H9 (cell line): ENCODE measurements around the gene U2AF1L4. TPM values are rescaled to one million over a fixed set of nuclear protein-coding genes. Genes with fewer than 3 reads are reported as not detected.

Experiments
- DNase-seq: peaks from one replicate; pipeline ENCODE4 v3.0.0-alpha.2; 2017
- H2AFZ ChIP-seq: one replicate; pipeline ENCODE4 v1.6.1; 2013; ENCODE audit warnings: mild to moderate bottlenecking, low read length, control low read depth, moderate library complexity
- H2AK5ac ChIP-seq: 2 replicates; pipeline ENCODE4 v1.6.1; 2013; ENCODE audit warnings: low read length, control low read depth, mixed read lengths; ENCODE audit not compliant: insufficient read length
- H2BK120ac ChIP-seq: one replicate; pipeline ENCODE4 v1.6.1; 2013; ENCODE audit warnings: low read depth, mild to moderate bottlenecking, low read length, control low read depth, inconsistent platforms; ENCODE audit not compliant: poor library complexity, severe bottlenecking
- H2BK12ac ChIP-seq: 2 replicates; pipeline ENCODE4 v1.6.1; 2013; ENCODE audit warnings: low read length, control low read depth, mixed read lengths, low read depth; ENCODE audit not compliant: insufficient read length
- H2BK15ac ChIP-seq: 2 replicates; pipeline ENCODE4 v1.6.1; 2013; ENCODE audit warnings: low read depth, low read length, control low read depth
- H2BK20ac ChIP-seq: one replicate; pipeline ENCODE4 v1.6.1; 2013; ENCODE audit warnings: low read depth, mild to moderate bottlenecking, low read length, control low read depth, inconsistent platforms; ENCODE audit not compliant: poor library complexity, severe bottlenecking
- H2BK5ac ChIP-seq: 2 replicates; pipeline ENCODE4 v1.6.1; 2013; ENCODE audit warnings: low read length, control low read depth, mixed read lengths; ENCODE audit not compliant: insufficient read length
- H3K14ac ChIP-seq: 2 replicates; pipeline ENCODE4 v1.6.1; 2013; ENCODE audit warnings: low read length, control low read depth; ENCODE audit not compliant: insufficient read depth
- H3K18ac ChIP-seq: 2 replicates; pipeline ENCODE4 v1.6.1; 2013; ENCODE audit warnings: low read depth, mild to moderate bottlenecking, mixed read lengths, low read length, control low read depth; ENCODE audit not compliant: insufficient read length
- H3K23ac ChIP-seq: 2 replicates; pipeline ENCODE4 v1.6.1; 2013; ENCODE audit warnings: low read length, control low read depth, mixed read lengths, low read depth; ENCODE audit not compliant: insufficient read length
- H3K23me2 ChIP-seq: 2 replicates; pipeline ENCODE4 v1.6.1; 2013; ENCODE audit warnings: low read depth, mild to moderate bottlenecking, mixed read lengths, low read length, control low read depth; ENCODE audit not compliant: insufficient read length, poor library complexity, severe bottlenecking
- H3K27ac ChIP-seq: 2 replicates; pipeline ENCODE4 v1.5.1; 2013; ENCODE audit warnings: low read length, control low read depth, mixed read lengths, low read depth; ENCODE audit not compliant: insufficient read length
- H3K27me3 ChIP-seq: 2 replicates; pipeline ENCODE4 v1.6.1; 2013; ENCODE audit warnings: low read length, control low read depth, inconsistent platforms; ENCODE audit not compliant: insufficient read depth
- H3K4ac ChIP-seq: 2 replicates; pipeline ENCODE4 v1.6.1; 2013; ENCODE audit warnings: low read depth, mild to moderate bottlenecking, control low read depth, inconsistent platforms, low read length, moderate library complexity
- H3K4me1 ChIP-seq: 2 replicates; pipeline ENCODE4 v1.6.1; 2013; ENCODE audit warnings: low read length, control low read depth, inconsistent platforms; ENCODE audit not compliant: insufficient read depth
- H3K4me2 ChIP-seq: 2 replicates; pipeline ENCODE4 v1.6.1; 2013; ENCODE audit warnings: low read length, control low read depth, mixed read lengths; ENCODE audit not compliant: insufficient read length, insufficient read depth
- H3K56ac ChIP-seq: 2 replicates; pipeline ENCODE4 v1.6.1; 2013; ENCODE audit warnings: low read depth, mild to moderate bottlenecking, mixed read lengths, low read length, control low read depth; ENCODE audit not compliant: insufficient read length
- H3K79me1 ChIP-seq: 2 replicates; pipeline ENCODE4 v1.6.1; 2013; ENCODE audit warnings: low read depth, mild to moderate bottlenecking, moderate library complexity, low read length, control low read depth, inconsistent platforms; ENCODE audit not compliant: insufficient read depth, poor library complexity, severe bottlenecking
- H3K79me2 ChIP-seq: 2 replicates; pipeline ENCODE4 v1.6.1; 2013; ENCODE audit warnings: low read length, control low read depth, inconsistent platforms; ENCODE audit not compliant: insufficient read depth
- H3K9ac ChIP-seq: 2 replicates; pipeline ENCODE4 v1.6.1; 2013; ENCODE audit warnings: low read length, control low read depth, mixed read lengths; ENCODE audit not compliant: insufficient read length; ENCODE audit errors: extremely low read depth
- H3K9me3 ChIP-seq: one replicate; pipeline ENCODE4 v1.6.1; 2013; ENCODE audit warnings: low read depth, low read length, inconsistent platforms; ENCODE audit not compliant: control insufficient read depth
- H3T11ph ChIP-seq: one replicate; pipeline ENCODE4 v1.6.1; 2013; ENCODE audit warnings: mild to moderate bottlenecking, low read length, control low read depth, inconsistent platforms
- H4K20me1 ChIP-seq: one replicate; pipeline ENCODE4 v1.6.1; 2013; ENCODE audit not compliant: control insufficient read depth, insufficient read length, insufficient read depth
- H4K5ac ChIP-seq: 2 replicates; pipeline ENCODE4 v1.6.1; 2013; ENCODE audit warnings: low read depth, mild to moderate bottlenecking, mixed read lengths, low read length, control low read depth; ENCODE audit not compliant: insufficient read length
- H4K8ac ChIP-seq: replicated peaks from 2 replicates; pipeline ENCODE4 v1.6.1; 2013; ENCODE audit warnings: low read length, control low read depth, mixed read lengths, low read depth; ENCODE audit not compliant: insufficient read length
- H4K91ac ChIP-seq: 2 replicates; pipeline ENCODE4 v1.6.1; 2013; ENCODE audit warnings: low read depth, mild to moderate bottlenecking, moderate library complexity, mixed read lengths, low read length, control low read depth; ENCODE audit not compliant: insufficient read length
- H3K27ac Mint-ChIP-seq, 3 experiments: 2 replicates in 2 of 3; 3 replicates in 1 of 3; pipeline ENCODE4 v1.8.0; 2020 to 2021; ENCODE audit warnings: mixed read lengths in 3 of 3, mild to moderate bottlenecking in 1 of 3, moderate library complexity in 1 of 3
- H3K27me3 Mint-ChIP-seq: 2 replicates; pipeline ENCODE4 v1.8.0; 2021; ENCODE audit warnings: low read depth, mild to moderate bottlenecking, moderate library complexity, mixed read lengths
- H3K36me3 Mint-ChIP-seq, 3 experiments: 2 replicates in 2 of 3; 3 replicates in 1 of 3; pipeline ENCODE4 v1.8.0; 2020 to 2021; ENCODE audit warnings: low read depth in 3 of 3, mixed read lengths in 3 of 3; ENCODE audit not compliant: insufficient read depth in 1 of 3
- H3K4me1 Mint-ChIP-seq, 2 experiments: 2 replicates each; pipeline ENCODE4 v1.8.0; 2020; ENCODE audit warnings: mixed read lengths in 2 of 2
- H3K4me3 Mint-ChIP-seq, 2 experiments: 2 replicates in 1 of 2; 3 replicates in 1 of 2; pipeline ENCODE4 v1.8.0; 2020 to 2021; ENCODE audit warnings: mild to moderate bottlenecking in 2 of 2, mixed read lengths in 2 of 2, moderate library complexity in 1 of 2
- H3K9me3 Mint-ChIP-seq, 2 experiments: 2 replicates in 1 of 2; 3 replicates in 1 of 2; pipeline ENCODE4 v1.8.0; 2020; ENCODE audit warnings: mild to moderate bottlenecking in 2 of 2, mixed read lengths in 2 of 2, moderate library complexity in 1 of 2
- WGBS: extraction: QIAGEN DNeasy Blood & Tissue Kit; methylation state at CpG from one replicate; pipeline ENCODE4 v1.1.7; 2013; ENCODE audit warnings: missing lambda C conversion rate, low lambda C conversion rate, mixed read lengths; ENCODE audit not compliant: insufficient read length; ENCODE audit errors: extremely low coverage; 5-methylcytosine and 5-hydroxymethylcytosine counted together
- total RNA-seq: library from RNA; stranded (reverse); gene quantifications from 2 replicates; pipeline ENCODE4 v1.2.1, GENCODE V29; 2021
- TF ChIP-seq, protein P1 (sequence below): fragments of 200-600 bp; sonication (generic); conservative IDR thresholded peaks from 3 replicates; pipeline ENCODE4 v1.8.0; 2021; ENCODE audit warnings: antibody characterized with exemption, mild to moderate bottlenecking

The U2AF1L4 gene
- total RNA-seq, 1 experiment from 2014 or later = 16.8 TPM

DNA sequence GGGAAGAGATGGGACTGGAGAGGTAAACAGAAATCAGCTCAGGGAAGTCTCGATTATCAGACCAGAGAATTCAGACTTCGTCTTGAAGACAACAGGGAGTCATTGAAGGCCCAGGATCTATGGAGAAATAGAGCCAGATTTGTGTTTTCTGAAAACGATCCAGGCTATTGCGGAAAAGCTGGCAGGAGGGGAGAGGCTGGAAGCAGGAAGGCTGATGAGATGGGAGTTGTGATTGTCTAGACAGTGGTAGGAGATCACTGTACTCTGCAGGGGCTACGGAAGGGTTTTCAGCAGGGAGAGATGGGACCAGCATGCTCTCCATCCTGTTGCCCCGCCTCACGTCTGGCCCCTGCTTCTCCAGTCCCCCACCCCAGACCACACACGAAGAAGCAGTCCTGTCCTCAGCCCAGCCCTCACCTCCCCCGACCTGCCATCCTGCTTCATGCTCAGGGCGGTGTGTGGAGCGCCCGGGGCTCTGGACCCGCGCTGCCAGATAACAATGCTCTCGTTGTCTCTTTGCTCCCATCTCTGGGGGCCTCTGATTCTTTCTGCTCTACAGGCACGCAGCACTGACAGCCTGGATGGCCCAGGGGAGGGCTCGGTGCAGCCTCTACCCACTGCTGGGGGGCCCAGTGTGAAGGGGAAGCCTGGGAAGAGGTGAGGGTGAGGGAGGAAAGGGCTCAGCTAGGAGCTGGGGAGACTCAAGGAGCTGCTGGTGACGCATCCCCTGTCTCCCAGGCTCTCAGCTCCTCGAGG is 32.0 kb upstream of the U2AF1L4 start:
- peaks cover 5% of the 10 kb centered on the region; the same call in 1 of the 2 replicates for H3K4me1 ChIP-seq
- no peak overlapping the region for H3K9ac ChIP-seq
- H3K56ac ChIP-seq = no peak overlapping the region
- no peak overlapping the region for H2BK120ac ChIP-seq
- Mint-ChIP-seq H3K4me1 (peaks cover 31 to 39% of the 10 kb centered on the region in 2 experiments), H3K27ac (peak overlapping the region in 1 of 3 experiments; percentile 63; a peak in 1 of 7 replicates), H3K4me3 (peak overlapping the region; percentile 65 to 88), H3K36me3 (peaks cover 0 to 4% (median 2%) of the 10 kb centered on the region in 3 experiments; a peak in 2 of 7 replicates), H3K9me3 (no peaks in the 10 kb centered on the region; a peak in 1 of 5 replicates), H3K27me3 (peaks cover 39% of the 10 kb centered on the region)
- no peak overlapping the region for H4K91ac ChIP-seq
- H3T11ph ChIP-seq = no peak overlapping the region
- no peaks in the 10 kb centered on the region for H3K79me2 ChIP-seq
- H3K4me2 ChIP-seq = no peak overlapping the region
- H3K27ac ChIP-seq = no peak overlapping the region
- H3K27me3 ChIP-seq = no peaks in the 10 kb centered on the region
- H2BK12ac ChIP-seq = no peak overlapping the region
- no peaks in the 10 kb centered on the region for H4K20me1 ChIP-seq
- DNase-seq = peak; percentile 77
- H3K23ac ChIP-seq = no peak overlapping the region
- no peak overlapping the region for H4K5ac ChIP-seq
- H2BK20ac ChIP-seq = no peak overlapping the region
- H4K8ac ChIP-seq = no peak overlapping the region
- TF ChIP-seq, protein P1, sequence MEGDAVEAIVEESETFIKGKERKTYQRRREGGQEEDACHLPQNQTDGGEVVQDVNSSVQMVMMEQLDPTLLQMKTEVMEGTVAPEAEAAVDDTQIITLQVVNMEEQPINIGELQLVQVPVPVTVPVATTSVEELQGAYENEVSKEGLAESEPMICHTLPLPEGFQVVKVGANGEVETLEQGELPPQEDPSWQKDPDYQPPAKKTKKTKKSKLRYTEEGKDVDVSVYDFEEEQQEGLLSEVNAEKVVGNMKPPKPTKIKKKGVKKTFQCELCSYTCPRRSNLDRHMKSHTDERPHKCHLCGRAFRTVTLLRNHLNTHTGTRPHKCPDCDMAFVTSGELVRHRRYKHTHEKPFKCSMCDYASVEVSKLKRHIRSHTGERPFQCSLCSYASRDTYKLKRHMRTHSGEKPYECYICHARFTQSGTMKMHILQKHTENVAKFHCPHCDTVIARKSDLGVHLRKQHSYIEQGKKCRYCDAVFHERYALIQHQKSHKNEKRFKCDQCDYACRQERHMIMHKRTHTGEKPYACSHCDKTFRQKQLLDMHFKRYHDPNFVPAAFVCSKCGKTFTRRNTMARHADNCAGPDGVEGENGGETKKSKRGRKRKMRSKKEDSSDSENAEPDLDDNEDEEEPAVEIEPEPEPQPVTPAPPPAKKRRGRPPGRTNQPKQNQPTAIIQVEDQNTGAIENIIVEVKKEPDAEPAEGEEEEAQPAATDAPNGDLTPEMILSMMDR = no peak
- no peak overlapping the region for H3K18ac ChIP-seq
- no peak overlapping the region for H3K4ac ChIP-seq
- no peak overlapping the region for H2BK15ac ChIP-seq
- 0 out of 2 replicates have a peak overlapping the region, but pooled peaks have one; percentile 13 for H3K14ac ChIP-seq
- H3K23me2 ChIP-seq = peaks cover 5% of the 10 kb centered on the region
- no CpG with 5 or more reads among the region's 19 CpGs for WGBS
- no peaks in the 10 kb centered on the region for H3K79me1 ChIP-seq
- H2AK5ac ChIP-seq = no peak overlapping the region
- no peaks in the 10 kb centered on the region for H3K9me3 ChIP-seq
- H2AFZ ChIP-seq = no peak overlapping the region
- no peak overlapping the region for H2BK5ac ChIP-seq
